22Rv1 (cell line): ENCODE results near the gene GNG2.

Experiments used
- H3K27ac ChIP-seq: fragments of 450-650 bp; 2 replicates; pipeline ENCODE4 v1.5.1; 2017
- ZFX ChIP-seq: fragments of 450-650 bp; IDR thresholded peaks from 2 replicates; pipeline ENCODE4 v1.6.1; 2017; ENCODE audit warnings: antibody characterized with exemption, borderline replicate concordance
- TF ChIP-seq, protein P1 (sequence below): fragments of 450-650 bp; IDR thresholded peaks from 2 replicates; pipeline ENCODE4 v1.5.1; 2017; ENCODE audit warnings: mild to moderate bottlenecking

Gene GNG2

DNA sequence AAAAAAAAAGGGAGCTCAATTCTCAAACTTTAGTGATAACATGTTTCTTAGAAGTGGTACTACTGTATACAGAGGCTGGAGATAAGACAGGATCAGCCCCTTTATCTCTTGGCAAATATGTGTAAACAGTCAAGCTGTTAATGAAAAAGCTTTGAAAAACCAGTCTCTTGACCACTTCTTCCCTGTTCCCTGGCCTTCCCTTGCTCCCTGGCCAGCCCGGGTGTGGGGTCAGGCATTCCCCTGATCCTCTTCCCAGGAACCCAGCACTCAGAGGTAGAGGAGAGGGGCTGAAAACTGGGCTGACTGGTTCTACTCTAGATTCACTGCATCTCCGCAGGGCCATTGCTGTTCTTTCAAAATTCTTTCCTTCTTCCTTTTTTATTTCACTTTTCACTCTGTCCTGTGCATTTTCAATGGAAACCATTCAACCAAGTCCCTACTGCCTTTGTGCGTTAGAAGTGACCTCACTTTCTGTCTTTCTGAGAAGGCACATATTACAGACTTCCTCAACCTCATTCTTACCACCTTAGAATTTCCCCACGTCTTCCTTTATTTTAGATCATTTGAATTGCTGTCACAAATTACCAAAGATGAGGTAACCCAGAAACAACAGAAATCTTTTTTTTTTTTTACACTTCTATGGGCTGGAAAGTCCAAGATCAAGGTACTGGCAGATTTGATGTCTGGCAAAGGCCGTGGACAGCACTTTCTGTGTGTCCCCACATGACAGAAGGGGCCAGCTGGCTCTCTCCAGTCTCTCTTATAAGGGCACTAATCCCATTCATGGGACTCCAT, 5.7 kb downstream of the GNG2 start:
- no peak for TF ChIP-seq ZFX
- TF ChIP-seq, protein P1, sequence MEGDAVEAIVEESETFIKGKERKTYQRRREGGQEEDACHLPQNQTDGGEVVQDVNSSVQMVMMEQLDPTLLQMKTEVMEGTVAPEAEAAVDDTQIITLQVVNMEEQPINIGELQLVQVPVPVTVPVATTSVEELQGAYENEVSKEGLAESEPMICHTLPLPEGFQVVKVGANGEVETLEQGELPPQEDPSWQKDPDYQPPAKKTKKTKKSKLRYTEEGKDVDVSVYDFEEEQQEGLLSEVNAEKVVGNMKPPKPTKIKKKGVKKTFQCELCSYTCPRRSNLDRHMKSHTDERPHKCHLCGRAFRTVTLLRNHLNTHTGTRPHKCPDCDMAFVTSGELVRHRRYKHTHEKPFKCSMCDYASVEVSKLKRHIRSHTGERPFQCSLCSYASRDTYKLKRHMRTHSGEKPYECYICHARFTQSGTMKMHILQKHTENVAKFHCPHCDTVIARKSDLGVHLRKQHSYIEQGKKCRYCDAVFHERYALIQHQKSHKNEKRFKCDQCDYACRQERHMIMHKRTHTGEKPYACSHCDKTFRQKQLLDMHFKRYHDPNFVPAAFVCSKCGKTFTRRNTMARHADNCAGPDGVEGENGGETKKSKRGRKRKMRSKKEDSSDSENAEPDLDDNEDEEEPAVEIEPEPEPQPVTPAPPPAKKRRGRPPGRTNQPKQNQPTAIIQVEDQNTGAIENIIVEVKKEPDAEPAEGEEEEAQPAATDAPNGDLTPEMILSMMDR: no peak
- no peak overlapping the region for H3K27ac ChIP-seq

DNA sequence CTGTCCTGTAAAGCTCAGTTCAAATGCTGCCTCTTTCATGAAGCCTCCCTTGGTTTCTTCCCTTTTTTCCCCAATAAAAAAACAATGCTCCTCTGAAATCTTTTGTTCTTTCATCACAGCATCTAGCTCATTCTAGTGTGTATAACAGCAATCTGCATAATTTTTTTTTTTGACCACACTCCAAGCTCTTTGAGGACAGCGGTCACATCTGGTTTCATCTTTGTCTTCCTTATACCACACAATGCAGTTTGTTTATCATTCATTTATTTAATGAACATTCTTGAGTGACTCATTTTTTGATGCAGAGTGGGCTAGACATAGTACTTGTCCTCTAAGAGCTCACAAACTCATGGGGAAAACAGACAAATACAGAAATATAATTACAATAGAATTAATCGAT, 7.3 kb downstream of the GNG2 start:
- no peak overlapping the region for H3K27ac ChIP-seq

DNA sequence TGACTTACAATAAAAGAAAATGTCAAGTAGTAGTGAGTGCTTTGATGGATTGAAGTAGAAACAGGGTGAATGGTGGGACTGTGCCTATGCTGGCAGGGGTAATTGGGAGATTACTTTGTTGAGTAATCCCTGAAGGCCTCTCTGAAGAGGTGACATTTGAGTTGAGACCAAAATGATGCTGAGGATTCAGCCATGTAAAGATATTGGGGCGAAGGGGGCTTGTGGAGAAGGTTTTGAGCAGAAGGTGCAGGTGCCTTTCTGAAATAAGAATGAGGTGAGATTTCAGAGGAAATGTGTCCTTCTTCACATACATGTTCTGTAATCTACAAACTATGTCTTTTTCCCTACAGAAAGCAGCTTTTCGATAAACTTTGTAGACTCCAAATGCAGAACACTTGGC, 8.0 kb downstream of the GNG2 start:
- no peak for TF ChIP-seq ZFX
- TF ChIP-seq, protein P1: no peak
- H3K27ac ChIP-seq: no peak overlapping the region

More for the DNA sequence above, 7.3 kb downstream of the GNG2 start:
- no peak for TF ChIP-seq ZFX
- TF ChIP-seq, protein P1: no peak

DNA sequence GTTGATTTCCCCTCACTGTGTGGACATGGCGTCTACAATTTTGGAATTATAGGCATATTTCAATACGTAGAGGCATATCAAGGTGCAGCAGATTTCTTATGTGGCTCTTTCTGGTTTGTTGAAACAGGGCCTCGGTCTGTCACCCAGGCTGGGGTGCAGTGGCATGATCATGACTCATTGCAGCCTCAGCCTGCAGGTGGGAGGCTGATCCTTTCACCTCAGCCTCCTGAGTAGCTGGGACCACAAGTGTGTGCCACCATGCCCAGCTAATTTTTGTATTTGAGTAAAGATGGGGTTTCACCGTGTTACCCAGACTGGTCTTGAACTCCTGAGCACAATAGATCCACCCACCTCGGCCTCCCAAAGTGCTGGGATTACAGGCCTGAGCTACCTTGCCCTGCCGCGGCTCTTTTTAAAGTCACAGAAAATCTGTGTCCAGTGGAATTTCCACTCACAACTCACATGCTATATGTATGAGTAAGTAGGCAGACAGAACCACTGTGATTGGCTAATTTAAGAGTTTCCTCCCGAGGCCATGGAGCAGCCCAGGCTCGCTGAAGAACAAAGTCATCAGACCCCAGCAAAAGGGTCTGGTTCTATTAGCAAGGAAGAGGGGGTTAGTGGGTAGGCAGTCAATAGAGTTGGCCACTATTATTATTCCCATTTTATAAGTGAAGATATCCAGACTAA, 9.1 kb downstream of the GNG2 start:
- no peak overlapping the region for H3K27ac ChIP-seq
- TF ChIP-seq, protein P1: no peak
- no peak for TF ChIP-seq ZFX

DNA sequence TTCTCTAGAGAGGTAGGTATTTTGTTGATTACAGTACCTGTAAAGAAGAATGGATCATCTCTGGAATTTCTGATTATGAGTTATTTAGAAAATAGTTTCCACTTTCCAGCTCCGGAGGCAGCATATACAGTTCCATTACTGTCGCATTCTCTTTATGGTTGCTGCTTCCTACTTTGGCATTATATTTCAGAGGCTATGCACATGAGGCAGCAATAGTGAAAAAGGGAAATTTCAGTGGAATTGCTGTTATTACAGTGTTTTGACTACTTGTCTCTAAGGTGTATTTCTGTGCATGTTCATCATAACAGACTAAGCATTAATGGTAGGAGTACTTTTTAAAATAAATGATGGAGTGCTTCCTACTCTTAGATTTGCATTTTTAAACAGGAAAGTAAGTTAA, 10.2 kb downstream of the GNG2 start:
- no peak for TF ChIP-seq ZFX
- TF ChIP-seq, protein P1: no peak
- H3K27ac ChIP-seq: no peak overlapping the region

DNA sequence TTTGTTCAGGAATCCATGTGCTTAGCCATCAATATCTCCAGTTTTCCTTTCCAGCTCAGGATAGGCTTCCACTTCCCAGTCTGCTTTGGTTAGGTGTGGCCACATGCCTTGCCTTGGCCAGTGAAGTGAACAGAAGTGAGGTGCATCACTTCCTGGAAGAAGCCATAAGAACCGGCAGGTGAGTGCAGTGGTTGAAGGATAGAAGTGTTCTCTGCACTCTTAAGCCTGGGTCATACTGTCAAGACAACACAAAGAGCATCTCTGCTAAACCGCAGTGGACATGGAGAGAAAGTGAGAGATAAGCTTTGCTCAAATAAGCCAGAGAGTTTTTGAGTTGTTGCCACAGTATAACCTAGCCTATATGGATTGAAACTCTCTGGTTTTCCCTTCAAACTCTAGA, 11.4 kb downstream of the GNG2 start:
- H3K27ac ChIP-seq: no peak overlapping the region
- TF ChIP-seq ZFX: no peak
- TF ChIP-seq, protein P1: no peak

DNA sequence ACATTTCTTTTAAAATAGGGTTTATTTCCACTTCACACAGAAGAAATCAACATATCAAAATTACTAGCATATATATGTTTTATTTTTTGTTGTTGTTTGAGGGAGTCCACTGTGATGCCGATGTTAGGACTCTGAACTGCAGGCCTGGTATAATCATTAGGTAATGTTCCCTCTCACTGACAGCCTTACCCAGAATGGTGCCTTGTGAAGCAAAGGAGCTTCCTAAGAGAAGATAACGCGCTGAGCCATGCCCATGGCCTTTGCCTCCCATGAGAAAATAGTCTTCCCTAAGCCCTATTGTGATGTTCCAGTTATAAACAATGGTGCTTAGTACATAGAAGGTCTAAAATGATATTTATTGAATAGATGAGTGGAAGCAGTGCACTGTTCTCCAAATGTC, 12.0 kb downstream of the GNG2 start:
- no peak for TF ChIP-seq ZFX
- TF ChIP-seq, protein P1: no peak
- H3K27ac ChIP-seq: no peak overlapping the region
